ENCODE results near the gene NCBP3.

GRCh38 chr17:3761918-3762380 is 84.1 kb downstream of the NCBP3 start:
- TF ChIP-seq REST (IDR thresholded peaks at IDR 0.05; ENCODE audit: insufficient read depth in 1 of 2, low read depth in 2 of 2, low read length in 2 of 2): no peak
- no peak for TF ChIP-seq POLR2AphosphoS5 (IDR thresholded peaks at IDR 0.05; ENCODE audit: low read depth, low read length)
- no peak for TF ChIP-seq SIN3A (IDR thresholded peaks at IDR 0.05; ENCODE audit: borderline replicate concordance, insufficient read depth, low read length)
- TF ChIP-seq TAF1 (IDR thresholded peaks at IDR 0.05; ENCODE audit: borderline replicate concordance, insufficient read depth, low read length): no peak
- TF ChIP-seq FOXP2 (optimal IDR thresholded peaks at IDR 0.05; ENCODE audit: borderline replicate concordance, extremely low read depth, extremely low read length, insufficient read depth): no peak

Data from PFSK-1 (cell line).